HG02610 (cell line): ENCODE measurements around the gene CHST11.
A peak's percentile ranks its signal among the peaks of the same experiment; 100 is the strongest.

ENCODE experiments used
- ATAC-seq: cut with Tn5 transposase; IDR thresholded peaks from one replicate; pipeline ENCODE4 v1.9.1; 2021; ENCODE audit warnings: mild to moderate bottlenecking, moderate library complexity; ENCODE audit not compliant: unreplicated experiment

The CHST11 gene

GRCh38 chr12:104459368-104459909, 2.7 kb downstream of the CHST11 start:
- no peak for ATAC-seq

- ATAC-seq, result no peak
Measured at GRCh38 chr12:104460041-104460719, 3.4 kb downstream of the CHST11 start.

GRCh38 chr12:104460973-104461698, 4.4 kb downstream of the CHST11 start:
- no peak for ATAC-seq

- no peak for ATAC-seq
Measured at GRCh38 chr12:104462325-104462724, 5.6 kb downstream of the CHST11 start.

GRCh38 chr12:104462931-104463339, 6.2 kb downstream of the CHST11 start:
- ATAC-seq, result peak; percentile 56

GRCh38 chr12:104463368-104463767, 6.6 kb downstream of the CHST11 start:
- ATAC-seq, result peak; percentile 17

GRCh38 chr12:104464899-104465298, 8.2 kb downstream of the CHST11 start:
- no peak for ATAC-seq

GRCh38 chr12:104466709-104467345, 10.1 kb downstream of the CHST11 start:
- no peak for ATAC-seq

- ATAC-seq, result no peak
Measured at GRCh38 chr12:104467346-104467837, 10.6 kb downstream of the CHST11 start.

GRCh38 chr12:104468371-104468770, 11.6 kb downstream of the CHST11 start:
- ATAC-seq, result no peak

- ATAC-seq, result no peak
Measured at GRCh38 chr12:104469066-104469465, 12.3 kb downstream of the CHST11 start.

GRCh38 chr12:104469523-104469922, 12.8 kb downstream of the CHST11 start:
- ATAC-seq, result no peak

GRCh38 chr12:104470521-104470920, 13.8 kb downstream of the CHST11 start:
- ATAC-seq, result no peak

GRCh38 chr12:104471336-104471735, 14.6 kb downstream of the CHST11 start:
- no peak for ATAC-seq

GRCh38 chr12:104472748-104473147, 16.0 kb downstream of the CHST11 start:
- no peak for ATAC-seq

- ATAC-seq, result peak; percentile 69
Measured at GRCh38 chr12:104473374-104473983, 16.7 kb downstream of the CHST11 start.

GRCh38 chr12:104475271-104475670, 18.5 kb downstream of the CHST11 start:
- ATAC-seq, result no peak

- no peak for ATAC-seq
Measured at GRCh38 chr12:104477510-104478390, 21.0 kb downstream of the CHST11 start.

- ATAC-seq, result peak; percentile 81
Measured at GRCh38 chr12:104478396-104479122, 21.8 kb downstream of the CHST11 start.
